Dermis microvascular lymphatic vessel endothelial cell (primary cell): ENCODE measurements around the gene DNAH14. TPM values are rescaled to one million over a fixed set of nuclear protein-coding genes. Genes with fewer than 3 reads are reported as not detected.
"Not testable (repeated sequence)": the region's sequence is repeated elsewhere in the genome, so short reads cannot be mapped to it uniquely, and the experiment has no call there.

Source experiments
- DNase-seq, 2 donors: peaks; one replicate each; pipeline versions ENCODE4 v3.0.0 to v3.0.0-alpha.2; 2010; ENCODE audit warnings: low read depth in 2 of 2
- total RNA-seq: library from RNA; depleted of rRNA; stranded (reverse); fragments of >200 nt; gene quantifications from 2 replicates; pipeline ENCODE4 v1.2.1, GENCODE V29; 2014

Gene DNAH14
- total RNA-seq, 1 donor from 2014 or later, result 4.6 TPM

GRCh38 chr1:225342695-225343094 lies 413.2 kb downstream of the DNAH14 start:
- DNase-seq, result no peak

DNA sequence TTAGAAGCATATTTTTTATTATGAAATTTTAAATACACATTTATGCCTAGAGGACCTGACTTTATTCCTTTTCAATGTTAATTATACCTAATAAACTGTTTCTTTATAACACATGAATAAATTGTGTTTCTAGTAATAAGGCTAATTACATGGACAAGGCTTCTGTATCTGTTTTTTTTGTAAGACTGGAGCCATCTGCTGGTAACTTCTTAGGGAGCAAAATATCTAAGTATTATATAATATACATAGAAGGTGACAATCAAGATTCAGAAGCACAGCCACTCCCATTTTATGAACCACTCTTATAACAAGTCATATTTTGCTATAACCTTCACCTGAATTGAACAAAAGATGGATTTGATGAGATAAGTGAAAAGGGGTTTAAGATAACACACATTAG lies 414.1 kb downstream of the DNAH14 start:
- peak in 1 of 2 donors; percentile 11 for DNase-seq

DNA sequence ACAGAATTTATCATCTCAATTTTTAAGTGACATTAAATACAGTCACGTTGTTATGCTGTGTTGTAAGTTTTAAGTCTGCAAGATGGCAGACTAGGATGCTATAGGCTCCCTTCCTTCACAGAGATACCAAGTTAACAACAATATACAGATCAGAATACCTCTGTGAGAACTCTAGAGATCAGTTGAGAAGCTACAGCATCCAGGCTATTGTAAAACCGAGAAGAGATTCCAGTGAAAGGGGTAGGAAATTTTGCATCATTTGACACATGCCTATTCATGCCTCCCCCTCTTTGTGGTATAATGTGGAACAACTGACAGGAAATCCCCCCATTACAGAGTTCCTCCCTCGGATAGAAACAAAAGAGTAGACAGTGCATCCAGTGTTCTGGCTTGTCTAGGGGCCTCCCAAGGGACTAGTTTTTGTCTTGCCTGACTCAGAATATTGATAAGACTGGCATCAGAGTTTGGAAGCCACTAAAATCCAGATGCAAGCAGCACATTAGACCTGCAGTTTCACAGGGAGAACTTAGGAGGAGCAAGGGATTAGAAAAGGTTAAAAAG lies 417.7 kb downstream of the DNAH14 start:
- DNase-seq, result no peak

DNA sequence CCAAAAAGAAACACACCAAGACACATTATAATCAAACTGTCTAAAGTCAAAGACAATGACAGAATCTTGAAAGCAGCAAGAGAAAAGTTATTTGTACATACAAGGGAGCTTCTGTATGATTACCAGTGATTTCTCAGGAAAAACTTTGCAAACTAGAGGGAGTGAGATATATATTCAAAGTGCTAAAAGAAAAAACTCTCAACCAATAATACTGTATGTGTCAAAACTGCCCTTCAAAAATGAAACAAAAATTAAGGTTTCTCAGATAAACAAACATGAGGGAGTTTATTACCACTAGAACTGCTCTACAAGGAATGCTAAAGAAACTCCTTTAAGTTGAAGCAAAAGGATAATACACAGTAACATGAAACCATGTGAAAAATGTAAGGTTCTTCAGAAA lies 418.9 kb downstream of the DNAH14 start:
- DNase-seq, result no peak

DNA sequence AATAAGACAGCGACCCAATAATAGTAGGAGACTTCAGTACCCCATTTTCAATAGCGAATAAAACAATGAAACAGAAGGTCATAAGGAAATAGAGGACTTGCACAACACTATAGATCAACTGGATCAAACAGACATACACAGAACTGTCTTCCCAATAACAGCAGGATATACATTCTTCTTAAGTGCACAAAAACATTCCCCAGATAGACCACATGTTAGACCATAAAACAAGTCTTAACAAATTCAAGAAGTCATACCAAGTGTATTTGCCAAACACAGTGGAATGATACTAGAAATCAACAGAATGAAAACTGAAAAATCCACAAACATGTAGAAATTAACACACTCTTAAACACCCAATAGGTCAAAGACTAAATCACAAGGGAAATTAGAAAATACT lies 420.4 kb downstream of the DNAH14 start:
- DNase-seq, result no peak

- DNase-seq, result no peak
Measured at GRCh38 chr1:225350872-225351271, 421.4 kb downstream of the DNAH14 start.

- DNase-seq, result no peak
Measured at GRCh38 chr1:225354906-225355305, 425.4 kb downstream of the DNAH14 start.

DNA sequence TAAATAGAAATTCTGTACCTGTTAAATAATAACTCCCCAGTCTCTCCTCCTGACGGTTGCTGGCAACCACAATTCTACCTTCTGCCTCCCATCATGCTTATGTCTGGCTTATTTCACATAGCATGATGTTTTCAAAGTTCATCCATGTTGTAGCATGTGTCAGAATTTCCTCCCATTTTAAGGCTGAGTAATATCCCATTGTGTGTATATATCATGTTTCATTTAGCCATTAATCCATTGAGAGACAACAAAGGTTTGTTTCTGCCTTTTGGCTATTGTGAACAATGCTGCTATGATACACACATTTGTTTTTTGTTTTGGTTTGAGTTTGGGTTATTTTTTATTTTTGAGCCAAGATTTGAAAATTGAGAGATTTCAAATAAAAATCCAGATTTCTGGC lies 426.4 kb downstream of the DNAH14 start:
- DNase-seq, result no peak

- DNase-seq, result no peak
Measured at GRCh38 chr1:225360119-225360518, 430.6 kb downstream of the DNAH14 start.

DNA sequence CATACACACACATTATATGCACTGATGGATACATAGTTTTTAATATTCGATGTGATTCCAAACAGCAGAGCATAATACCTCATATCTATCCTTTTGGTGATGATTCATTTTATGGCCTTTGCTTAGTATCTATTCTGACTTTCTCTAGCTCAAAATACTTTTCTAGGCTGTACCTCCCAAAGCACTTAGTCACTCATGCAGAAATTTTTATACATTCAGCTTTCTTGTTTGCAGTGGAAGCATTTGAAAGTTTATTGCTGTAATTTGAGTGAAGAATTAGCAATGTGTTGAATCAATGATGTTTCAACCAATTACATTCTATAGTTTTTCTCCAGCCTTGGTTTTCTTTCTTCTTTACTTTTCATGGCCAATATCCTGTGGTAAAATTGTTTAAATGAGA lies 431.7 kb downstream of the DNAH14 start:
- DNase-seq, result no peak

- no peak for DNase-seq
Measured at GRCh38 chr1:225362805-225363204, 433.3 kb downstream of the DNAH14 start.

- no peak for DNase-seq
Measured at GRCh38 chr1:225364439-225364838, 435.0 kb downstream of the DNAH14 start.

DNA sequence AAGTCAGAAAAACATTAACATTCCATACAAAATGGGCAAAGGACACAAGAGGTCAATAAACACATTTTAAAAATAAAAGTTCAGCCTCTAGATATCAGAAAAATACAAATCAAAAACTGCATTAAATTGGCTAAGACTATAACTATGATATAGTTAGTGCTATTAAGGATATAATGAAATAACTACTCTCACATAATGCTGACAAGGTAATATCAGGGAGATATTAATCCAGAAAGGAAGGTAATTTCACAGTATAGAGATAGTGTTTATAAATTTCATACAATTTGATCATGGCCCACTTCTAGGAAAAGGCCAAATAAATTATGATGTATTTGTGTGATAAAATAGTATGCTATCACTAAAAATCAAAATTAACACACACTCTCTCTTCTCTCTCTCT lies 436.5 kb downstream of the DNAH14 start:
- no peak for DNase-seq

GRCh38 chr1:225366552-225366951 lies 437.1 kb downstream of the DNAH14 start:
- no peak for DNase-seq

- DNase-seq, result no peak
Measured at GRCh38 chr1:225368036-225368552, 438.6 kb downstream of the DNAH14 start.

DNA sequence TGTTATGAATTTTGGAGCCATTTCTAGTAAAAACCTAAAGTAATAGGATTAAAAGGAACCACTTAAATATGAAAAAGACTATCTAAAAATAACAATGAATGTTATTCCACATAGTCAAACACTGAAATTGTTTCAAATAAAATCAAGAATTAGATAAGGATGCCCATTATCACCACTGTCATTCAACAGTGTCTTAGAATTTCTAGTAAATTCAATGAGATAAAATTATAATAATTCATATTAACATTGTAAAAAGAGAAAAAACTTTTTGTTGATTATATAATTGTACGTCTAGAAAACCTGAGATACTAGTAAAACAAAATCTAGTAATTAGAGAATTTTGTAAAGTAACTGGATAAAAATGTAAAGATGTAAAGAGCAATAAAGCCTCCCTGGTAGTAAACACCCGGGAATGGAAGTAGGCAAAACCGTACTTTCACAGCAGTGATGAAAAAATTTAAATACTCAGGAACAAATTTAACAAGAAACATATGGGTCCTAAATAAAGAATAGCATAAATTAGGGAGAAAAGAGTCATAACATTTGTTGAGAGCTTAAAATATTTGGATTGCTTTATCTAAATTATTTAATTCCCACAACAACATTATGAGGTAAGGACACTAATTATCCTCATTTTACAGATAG lies 442.0 kb downstream of the DNAH14 start:
- no peak for DNase-seq

- DNase-seq, result no peak
Measured at GRCh38 chr1:225373155-225373554, 443.7 kb downstream of the DNAH14 start.

GRCh38 chr1:225374996-225375395 lies 445.5 kb downstream of the DNAH14 start:
- no peak for DNase-seq

- no peak for DNase-seq
Measured at GRCh38 chr1:225378880-225379279, 449.4 kb downstream of the DNAH14 start.

DNA sequence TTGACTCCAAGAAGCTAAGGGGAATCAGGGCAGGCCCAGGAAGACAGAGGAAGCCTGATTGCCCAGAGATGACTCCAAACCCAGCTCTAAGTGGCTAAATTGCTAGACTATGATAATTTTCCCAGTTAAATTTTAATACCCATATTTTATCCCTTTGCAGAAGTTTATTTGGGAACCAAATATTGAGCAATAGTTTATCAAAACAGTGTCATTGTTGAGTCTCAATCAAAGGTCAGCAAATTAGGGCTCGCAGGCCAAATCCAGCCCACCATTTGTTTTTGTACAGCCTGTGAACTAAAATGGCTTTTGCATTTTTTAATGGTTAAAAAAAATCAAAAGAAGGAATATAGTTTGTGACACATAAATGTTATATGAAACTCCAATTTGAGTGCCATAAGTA lies 451.2 kb downstream of the DNAH14 start:
- no peak for DNase-seq

- not testable (repeated sequence) for DNase-seq
Measured at GRCh38 chr1:225386860-225387259, 457.4 kb downstream of the DNAH14 start.

- no peak for DNase-seq
Measured at GRCh38 chr1:225388372-225388771, 458.9 kb downstream of the DNAH14 start.

GRCh38 chr1:225389843-225390242 lies 460.4 kb downstream of the DNAH14 start:
- DNase-seq, result no peak
